Renal cortex interstitium (tissue), 11 donors: ENCODE results near the gene ZNF521. TPM values are rescaled to one million over a fixed set of nuclear protein-coding genes. Genes with fewer than 3 reads are reported as not detected.

ENCODE experiments used
- DNase-seq, 11 donors: peaks; one replicate each; pipeline ENCODE4 v3.0.0-alpha.2; 2013; ENCODE audit warnings: low read depth in 9 of 11, low spot score in 4 of 11; ENCODE audit errors: extremely low read depth in 1 of 11
- polyA plus RNA-seq, 3 donors: library from polyadenylated mRNA; unstranded; fragments of 120-200 nt; gene quantifications; one replicate each; pipeline ENCODE4 v1.2.1, GENCODE V29; 2013; ENCODE audit not compliant: insufficient read length in 3 of 3

The ZNF521 gene
- polyA plus RNA-seq, 3 donors = 35.1 to 44.2 (median 39.0) TPM

DNA sequence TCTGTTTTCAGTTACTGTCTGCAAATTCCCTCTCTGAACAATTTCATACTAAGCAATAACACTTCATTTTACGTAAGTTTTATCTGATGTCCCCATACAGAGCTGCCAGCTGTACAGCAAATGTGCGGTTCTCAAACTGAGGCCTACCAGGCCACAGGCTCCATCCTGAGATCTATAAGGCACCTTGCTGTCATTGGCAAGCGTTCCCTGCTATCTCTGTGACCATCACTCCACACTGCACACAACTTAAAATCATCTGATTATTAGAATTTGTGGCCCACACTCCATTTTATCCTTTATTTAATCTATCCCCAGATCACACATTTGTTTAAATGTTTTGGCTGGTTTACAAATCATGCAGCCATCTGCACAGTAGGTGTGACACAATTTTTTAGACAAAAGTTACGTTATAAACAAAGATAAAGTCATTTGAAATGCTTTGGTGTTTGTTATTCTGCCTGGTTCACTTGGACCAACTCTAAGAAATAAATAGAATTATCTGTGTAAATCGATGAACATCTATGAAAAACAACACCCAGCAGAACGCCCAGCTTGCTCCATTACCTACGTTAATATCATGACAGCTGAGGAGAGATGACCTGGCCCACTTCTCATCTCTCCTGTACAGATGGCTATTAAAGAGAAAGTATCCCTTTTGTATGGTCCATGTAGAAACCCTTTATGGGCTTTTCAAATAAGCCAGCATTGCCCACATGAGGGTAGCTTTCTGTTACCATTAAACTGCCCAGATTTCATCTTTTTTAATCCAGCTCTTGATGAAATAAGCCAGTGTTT, 162.4 kb downstream of the ZNF521 start:
- no peak for DNase-seq

DNA sequence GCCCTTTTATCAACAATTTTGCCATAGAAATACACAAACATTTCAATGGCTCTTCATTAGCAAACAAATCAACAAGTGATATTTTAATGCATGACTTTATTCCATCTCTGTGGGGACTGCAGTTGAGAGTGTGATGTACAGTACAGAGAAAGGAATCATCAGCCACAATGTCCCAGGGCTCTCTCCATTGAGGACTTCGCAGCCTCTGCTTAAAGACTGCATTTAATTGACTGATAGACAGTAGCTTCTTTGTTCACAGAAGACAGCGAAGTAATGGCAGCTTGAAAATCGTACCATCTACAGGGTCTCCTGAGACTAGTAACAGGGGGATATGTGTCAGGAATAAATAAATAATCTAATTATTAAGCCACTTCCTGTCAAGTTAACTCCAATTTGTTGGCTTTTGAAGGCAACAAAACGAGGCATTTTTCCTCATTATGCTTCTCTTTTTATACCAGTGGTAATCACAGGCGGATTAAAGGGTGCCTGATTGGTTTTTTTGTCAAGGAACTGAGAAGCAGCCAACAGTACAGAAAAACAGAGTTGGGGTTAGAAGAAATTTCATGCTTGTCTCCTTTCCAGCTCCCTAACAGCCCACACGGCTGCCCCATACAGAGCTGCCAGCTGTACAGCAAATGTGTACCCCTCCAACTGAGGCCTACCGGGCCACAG, 164.3 kb downstream of the ZNF521 start:
- DNase-seq = no peak

DNA sequence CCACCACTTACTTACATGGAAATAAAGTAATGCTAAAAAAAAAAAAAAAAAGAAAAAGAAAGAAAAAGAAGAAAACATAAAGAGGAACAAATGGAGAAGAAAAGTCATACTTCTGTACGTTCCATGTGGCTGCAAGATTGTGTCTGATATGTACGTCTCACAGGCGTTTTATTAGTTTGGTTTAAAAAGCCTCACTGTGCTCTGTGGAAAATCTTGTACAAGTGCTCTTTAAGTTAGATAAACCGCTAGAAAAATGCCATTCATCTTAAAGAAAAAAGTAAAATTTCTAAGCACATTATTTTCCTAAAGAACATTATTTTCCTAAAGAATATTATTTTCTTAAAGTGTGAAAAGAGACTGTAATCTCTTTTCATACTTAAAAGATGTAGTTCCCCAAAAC, 165.1 kb downstream of the ZNF521 start:
- no peak for DNase-seq

DNA sequence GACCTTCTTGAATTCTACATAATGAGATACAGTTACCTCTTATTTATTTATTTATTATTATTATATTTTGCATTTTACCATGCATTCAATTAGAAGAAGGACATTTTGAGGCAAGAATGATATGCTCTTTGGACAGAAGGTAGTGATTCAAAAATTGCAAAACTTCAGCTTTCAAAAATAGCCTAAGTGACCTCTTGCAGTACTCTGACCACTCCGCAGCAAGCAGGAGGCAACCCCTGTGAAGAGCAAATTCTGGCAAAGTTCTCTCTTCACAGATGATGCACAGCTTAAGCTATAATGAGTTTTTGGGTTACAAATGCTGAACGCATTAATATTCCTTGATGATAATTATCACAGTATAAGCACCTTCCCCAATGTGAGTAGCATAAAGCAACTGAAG, 170.0 kb downstream of the ZNF521 start:
- DNase-seq = no peak

DNA sequence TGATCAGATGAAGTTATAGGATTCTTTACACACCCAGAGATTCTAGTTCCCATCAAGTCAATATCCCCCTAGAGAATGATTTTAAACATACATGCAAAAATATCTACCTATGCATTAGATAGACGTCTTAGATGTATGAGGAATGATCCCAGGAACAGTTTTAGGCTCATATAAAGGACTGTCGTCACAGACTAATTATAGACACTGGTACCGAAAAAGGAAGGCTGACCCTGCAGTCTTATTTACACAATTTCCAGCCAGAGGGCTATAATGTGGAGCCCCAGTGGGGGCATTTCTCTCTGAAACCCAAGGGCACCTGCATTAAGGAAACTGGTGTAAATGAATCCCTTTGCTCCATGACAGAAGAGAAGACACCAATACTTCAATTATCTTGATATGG, 170.4 kb downstream of the ZNF521 start:
- DNase-seq = no peak

DNA sequence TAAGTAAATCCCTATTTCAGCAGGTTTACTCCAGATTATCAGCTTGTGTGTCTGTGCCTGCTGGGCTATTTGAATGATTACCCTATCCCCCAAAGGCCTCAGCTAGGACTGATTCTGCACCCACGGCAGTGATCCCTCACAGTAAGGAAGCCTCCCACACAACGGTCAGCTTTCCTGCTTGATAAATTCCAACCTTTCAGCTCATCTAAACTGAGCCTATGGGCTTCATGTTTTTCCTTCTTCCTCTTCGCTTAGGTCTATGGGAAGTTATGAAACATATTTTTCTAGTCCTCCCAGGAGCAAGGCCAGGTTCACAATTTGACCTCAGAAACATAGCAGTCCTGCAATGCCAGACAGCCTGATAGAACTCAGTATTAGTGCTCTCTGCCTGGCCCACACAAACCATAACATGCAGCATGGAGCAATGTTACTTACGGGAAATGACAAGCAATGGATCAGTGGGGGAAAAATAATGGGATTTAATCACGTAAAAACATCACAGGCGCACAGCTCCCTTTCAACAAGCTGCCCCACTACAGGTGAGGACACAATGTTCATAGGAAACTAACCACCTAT, 170.9 kb downstream of the ZNF521 start:
- no peak for DNase-seq

DNA sequence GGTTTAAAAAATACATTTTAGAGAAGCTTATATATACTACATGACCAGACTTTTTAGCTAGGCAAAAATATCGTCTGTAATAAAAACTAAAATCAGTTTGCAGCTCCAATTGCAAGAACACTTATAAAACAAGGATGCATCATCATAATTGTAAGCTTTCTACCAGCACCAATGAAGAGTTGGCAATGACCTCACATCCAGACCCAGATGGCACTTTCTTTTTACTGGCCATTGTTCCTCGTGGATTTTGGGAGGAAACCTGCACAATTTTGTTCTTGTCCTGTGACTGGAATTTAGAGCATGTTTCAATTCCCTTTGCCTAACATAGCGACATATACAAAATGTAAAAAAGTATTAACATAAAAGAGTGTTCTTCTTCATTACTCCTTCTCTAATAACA, 174.3 kb downstream of the ZNF521 start:
- no peak for DNase-seq

DNA sequence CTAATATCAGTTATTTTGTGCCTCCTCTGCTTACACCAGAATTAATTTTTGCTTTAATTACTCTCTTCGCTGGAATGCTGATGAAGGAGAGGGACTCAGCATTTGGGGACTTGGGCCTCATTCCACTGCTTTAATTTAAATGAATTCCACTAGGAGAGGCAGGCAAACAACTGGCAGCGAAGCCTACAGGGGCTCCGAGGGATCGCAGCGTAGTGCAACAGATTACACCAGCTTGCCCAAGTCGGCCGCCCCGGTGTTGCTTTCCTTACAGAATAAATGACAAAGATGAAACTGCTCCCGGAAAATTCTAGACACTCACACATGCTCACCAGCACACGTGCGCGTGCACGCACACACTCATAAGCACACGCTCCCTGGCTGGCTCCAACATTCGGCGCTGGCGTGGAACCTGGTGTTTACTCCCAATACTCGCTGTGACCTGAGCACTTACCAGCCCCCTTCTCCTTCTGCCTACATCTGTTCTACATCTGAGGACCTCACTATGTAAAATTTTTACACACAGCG, 175.4 kb downstream of the ZNF521 start:
- no peak for DNase-seq

DNA sequence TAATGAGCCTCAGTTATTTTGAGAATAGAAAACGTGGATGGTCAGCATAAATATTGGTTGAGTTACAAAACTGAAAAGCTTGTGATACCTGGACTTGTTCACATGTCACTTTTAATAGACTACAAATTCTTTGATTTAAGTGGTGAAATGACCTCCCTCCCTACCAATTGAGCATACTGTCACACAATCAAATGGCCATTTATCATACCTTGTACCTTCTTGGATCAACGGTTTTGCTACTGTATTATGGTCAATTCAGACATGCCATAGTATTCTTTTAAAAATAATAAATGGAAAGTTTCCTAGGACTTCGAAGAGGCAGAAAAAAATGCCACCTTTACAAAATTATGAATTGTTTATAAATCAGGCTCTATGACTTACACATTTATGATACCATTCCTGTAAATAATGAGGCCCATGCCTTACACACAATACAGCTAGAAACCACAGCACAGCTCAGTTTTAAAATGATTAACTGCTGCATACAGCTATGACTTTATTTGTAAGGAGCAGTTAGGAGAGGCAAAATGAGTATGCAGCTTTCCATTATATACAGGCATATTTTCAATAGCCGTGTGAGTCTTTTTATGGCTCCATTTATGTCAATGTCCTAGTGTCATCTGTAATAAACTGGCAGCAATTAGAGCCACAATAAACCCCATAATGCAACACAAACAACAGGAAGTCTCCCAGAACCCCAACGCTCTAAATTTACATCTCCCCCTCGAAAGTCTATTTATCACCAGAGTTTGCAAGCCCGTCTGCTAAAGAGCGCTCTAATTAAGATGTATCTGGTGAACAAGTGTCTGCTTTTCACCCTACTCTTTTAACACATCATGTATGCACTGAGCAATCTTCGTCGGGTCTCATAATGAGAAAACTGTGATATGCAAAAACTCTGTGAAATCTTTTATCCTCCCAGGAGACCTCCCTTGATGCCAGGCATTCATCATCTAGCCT, 176.1 kb downstream of the ZNF521 start:
- DNase-seq = peak in 1 of 11 donors; percentile 16

DNA sequence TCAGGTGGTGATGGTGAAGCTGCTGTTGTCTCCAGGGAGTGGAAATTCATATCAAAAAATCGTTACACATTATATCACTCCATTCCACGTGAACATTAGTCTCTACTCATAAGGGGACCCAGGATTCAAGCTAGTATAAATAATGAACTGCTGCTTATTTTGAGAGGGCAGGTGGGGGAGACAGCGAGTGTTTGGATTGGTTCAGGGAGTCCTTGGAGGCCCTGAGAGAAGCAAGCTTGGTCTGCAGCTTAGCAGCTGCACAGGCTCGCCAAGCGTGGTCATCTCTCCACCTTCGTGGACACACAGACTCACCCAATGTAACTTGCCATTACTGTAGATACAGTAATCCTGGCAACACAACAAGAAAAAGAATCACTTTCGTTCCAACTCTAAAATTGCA, 177.6 kb downstream of the ZNF521 start:
- DNase-seq = no peak

DNA sequence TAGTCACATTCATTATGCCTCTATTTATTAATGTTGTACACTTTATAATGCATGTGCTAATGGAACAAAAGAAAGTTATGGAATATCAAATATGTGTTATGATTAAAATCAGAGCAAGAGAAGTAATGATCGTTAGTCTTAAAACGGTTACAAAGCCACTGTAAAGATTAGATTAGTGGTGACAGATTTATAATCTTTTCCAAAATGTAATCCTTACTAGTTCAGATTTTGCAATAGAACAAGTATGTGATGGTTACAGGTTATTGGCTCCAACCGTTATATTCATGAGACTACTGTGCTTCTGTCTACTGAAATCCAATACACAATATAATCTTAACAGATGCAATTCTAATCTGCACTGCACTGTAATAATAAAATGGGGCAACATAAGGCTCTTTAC, 180.6 kb downstream of the ZNF521 start:
- DNase-seq = no peak

DNA sequence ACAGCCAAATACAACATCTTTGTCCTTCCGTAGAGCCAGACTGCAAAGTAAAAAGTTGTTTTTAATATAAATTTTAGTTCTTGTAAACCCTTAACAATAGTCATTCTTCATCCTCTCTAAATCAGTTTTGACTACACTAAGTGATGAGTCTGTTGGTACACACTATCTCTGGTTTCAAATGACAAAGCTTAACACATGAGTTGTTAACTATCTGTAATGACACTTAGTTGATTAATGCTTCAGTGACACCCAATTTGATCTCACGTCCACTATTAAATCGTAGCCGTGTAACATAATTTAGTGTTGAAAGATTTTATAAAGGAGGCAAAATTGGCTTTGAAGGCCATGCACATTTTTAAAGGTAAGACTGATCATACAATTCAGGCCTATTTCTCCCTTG, 181.6 kb downstream of the ZNF521 start:
- no peak for DNase-seq

DNA sequence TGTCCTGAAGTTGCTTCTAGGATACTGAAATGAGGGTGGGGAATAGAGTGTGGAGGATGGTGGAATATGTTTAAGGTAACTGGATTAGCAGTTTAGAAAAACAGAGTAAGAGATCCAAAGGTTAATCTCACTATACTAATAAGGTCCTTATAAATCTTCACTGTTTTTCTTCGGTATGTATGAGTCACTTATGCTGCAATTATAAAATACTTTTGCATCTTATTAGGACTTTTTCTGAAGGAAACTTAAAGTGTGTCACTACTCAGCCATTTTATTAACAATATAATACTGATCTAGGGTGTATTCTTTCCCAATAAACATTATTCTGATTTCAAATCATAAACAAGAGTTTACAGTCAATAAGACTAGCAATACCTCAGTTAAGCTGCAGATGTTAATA, 182.3 kb downstream of the ZNF521 start:
- DNase-seq = no peak

DNA sequence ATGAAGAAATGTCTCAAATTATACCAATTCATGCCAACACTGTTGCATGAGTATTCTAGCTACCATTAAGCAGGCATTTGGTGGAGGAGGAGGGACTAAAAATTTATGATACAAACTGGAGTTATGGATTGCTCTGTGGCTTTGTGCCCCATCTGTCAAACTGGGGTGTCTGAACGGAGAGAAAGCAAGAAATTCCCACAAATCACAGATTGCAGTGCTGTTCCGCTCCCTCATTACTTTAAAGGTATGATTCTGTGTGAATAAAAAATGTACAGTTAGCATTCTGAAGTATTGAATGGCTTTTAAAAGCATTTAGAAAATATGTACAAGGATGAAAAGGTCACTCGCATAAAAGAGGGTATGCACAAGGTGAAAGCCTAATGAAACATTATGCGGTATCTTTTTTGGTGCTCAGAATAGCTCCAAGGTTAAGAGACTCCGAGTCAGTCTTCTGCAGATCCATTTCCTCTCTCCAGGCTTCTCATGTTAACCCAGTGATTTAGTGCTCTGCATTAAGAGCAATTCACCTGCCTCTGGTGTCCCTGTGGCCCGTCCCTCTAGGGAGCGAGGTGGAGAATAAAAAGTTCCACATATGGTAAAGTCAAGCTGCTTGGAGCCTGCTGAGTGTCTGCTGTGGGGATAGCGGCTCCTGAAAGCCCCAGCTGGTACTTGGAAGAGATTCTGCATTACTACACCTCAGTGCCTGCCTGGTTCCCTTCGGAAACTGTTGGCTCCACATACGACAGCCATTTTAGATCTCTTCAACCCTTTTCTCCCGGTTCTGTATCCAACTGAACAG, 184.2 kb downstream of the ZNF521 start:
- peak in 1 of 11 donors; percentile 25 for DNase-seq

DNA sequence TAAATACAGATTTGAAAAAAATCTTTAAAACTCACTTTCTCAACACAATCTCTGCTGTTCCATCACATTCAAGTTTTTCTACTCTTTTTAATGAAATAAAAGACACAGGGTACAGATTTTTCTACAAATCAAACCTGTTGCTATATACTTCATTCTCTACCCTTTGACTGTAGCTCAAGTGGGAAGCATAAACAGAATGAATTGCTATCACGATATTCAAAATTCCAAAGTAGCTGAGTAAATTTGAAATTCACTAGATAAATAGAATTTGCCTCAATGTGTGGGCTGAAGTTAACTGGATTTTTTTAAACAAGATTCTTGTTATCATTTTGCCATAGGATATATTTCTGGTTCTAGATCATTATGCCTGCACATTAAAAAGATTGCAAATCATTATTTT, 185.9 kb downstream of the ZNF521 start:
- DNase-seq = no peak

DNA sequence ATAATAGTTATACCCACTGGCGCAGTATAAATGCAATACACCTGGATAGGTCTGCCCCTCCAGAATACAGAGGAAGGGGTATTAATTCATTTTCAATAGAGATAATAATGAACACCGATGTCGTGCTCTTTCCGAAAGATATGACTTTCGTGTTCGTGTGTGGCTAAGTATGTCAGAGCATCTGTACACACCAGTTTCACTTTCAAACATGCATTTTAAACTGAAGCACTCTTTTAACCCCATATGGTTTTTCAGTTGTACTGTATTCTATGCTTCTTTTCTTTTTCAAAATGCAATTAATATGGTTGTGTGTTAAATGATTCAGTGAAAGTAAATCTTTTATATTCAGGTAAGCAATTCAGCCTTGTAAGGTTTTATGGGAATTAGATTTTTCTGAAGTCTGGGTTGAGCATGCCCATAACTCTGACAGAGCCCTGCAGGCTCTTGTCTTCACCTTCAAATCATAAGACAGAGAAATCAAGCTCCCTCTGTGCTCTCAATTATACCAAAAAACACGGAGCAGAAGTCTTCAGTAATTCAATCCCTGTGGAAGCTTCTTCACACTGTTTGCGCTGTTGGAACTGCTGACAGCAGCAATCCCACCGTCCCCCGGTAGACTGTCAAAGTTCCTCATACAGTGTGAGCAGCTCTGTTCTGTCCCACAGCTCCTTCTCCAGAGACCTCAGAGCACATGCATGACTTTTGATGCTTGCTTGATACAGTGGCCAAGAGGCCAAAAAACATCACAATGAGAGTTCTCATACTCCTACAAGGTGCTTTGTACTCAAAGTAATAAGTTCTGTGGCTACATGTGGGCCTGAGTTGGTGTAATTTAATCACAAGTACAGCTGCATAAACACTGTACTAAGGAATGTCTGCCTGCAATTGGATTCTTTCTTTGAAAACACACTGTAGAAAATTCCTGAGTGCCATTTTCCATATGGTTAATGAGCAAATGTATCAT, 186.8 kb downstream of the ZNF521 start:
- peak in 6 of 11 donors; percentile 33 to 67 (median 49) for DNase-seq

DNA sequence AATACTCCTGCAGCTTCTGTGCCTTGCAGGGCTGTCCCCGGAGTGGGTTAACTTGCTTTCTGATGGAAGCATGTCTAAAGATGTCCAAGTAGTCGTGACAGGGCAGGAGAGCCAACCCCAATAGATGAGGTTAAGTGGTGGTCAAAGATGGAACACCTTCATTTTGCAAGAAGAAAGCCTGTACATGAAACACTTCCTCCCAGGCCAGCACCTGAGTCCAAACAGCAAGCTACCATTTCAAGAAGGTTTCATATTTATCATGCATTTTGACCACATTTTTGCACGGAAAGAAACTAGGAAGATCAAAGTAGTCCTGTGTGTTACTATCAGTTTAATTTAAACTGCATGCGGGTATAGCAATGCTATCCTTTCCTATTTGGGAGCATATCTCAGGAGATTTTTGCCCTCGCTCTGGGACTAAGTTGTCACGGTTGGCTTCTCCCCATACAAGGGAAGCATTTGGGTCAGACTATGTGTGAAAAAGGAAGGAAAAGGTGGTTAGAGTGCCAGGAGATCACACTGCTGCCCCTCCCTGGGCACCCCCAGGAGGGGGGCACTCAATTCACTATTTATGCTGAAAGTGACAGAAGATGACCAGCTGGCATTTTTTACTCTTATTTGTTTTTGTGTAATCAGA, 187.6 kb downstream of the ZNF521 start:
- no peak for DNase-seq
